Activated T-cell treated with anti-CD3 and anti-CD28 coated beads for 48 hours (primary cell): ENCODE measurements around the gene NFYC.
A peak's percentile ranks its signal among the peaks of the same experiment; 100 is the strongest.

Experiments used
- DNase-seq: peaks from one replicate; pipeline ENCODE4 v3.0.0-alpha.2; 2020; ENCODE audit warnings: low read depth

NFYC gene

GRCh38 chr1:40691538-40692428 is at the start of gene NFYC:
TSS of gene NFYC (plus strand) at chr1:40691704. CDS start at chr1:40738844, 47,140 bp downstream.
- DNase-seq: peak; percentile 92

GRCh38 chr1:40645118-40645680 is 46.3 kb upstream of the NFYC start:
- no peak for DNase-seq

GRCh38 chr1:40646315-40646714 is 45.2 kb upstream of the NFYC start:
- DNase-seq: no peak

GRCh38 chr1:40648200-40648599 is 43.3 kb upstream of the NFYC start:
- no peak for DNase-seq

GRCh38 chr1:40648928-40649591 is 42.4 kb upstream of the NFYC start:
- no peak for DNase-seq

- DNase-seq: no peak
Observed at GRCh38 chr1:40649592-40649930, 41.9 kb upstream of the NFYC start.

- no peak for DNase-seq
Observed at GRCh38 chr1:40650075-40650474, 41.4 kb upstream of the NFYC start.

- no peak for DNase-seq
Observed at GRCh38 chr1:40651138-40651857, 40.2 kb upstream of the NFYC start.

- no peak for DNase-seq
Observed at GRCh38 chr1:40652468-40652867, 39.0 kb upstream of the NFYC start.

- no peak for DNase-seq
Observed at GRCh38 chr1:40652979-40653378, 38.5 kb upstream of the NFYC start.

GRCh38 chr1:40653851-40654537 is 37.5 kb upstream of the NFYC start:
- no peak for DNase-seq

- DNase-seq: no peak
Observed at GRCh38 chr1:40657046-40657445, 34.5 kb upstream of the NFYC start.

- no peak for DNase-seq
Observed at GRCh38 chr1:40658751-40659648, 32.5 kb upstream of the NFYC start.

- DNase-seq: no peak
Observed at GRCh38 chr1:40659649-40659947, 31.9 kb upstream of the NFYC start.

GRCh38 chr1:40661678-40662077 is 29.8 kb upstream of the NFYC start:
- DNase-seq: no peak

- no peak for DNase-seq
Observed at GRCh38 chr1:40662151-40662550, 29.4 kb upstream of the NFYC start.

- peak; percentile 23 for DNase-seq
Observed at GRCh38 chr1:40662864-40663263, 28.6 kb upstream of the NFYC start.

GRCh38 chr1:40663324-40664166 is 28.0 kb upstream of the NFYC start:
- DNase-seq: no peak

- no peak for DNase-seq
Observed at GRCh38 chr1:40664167-40664537, 27.4 kb upstream of the NFYC start.

- DNase-seq: no peak
Observed at GRCh38 chr1:40664791-40665190, 26.7 kb upstream of the NFYC start.
